GM21526 (cell line): ENCODE data around the gene NYAP1.
"Not testable (repeated sequence)": the region's sequence is repeated elsewhere in the genome, so short reads cannot be mapped to it uniquely, and the experiment has no call there.

Experiments used
- ATAC-seq: cut with Tn5 transposase; IDR thresholded peaks from one replicate; pipeline ENCODE4 v1.9.1; 2021; ENCODE audit warnings: moderate library complexity; ENCODE audit not compliant: unreplicated experiment, low FRiP score

The NYAP1 gene

GRCh38 chr7:100540073-100540723 is 56.5 kb downstream of the NYAP1 start:
- ATAC-seq: no peak

- ATAC-seq: not testable (repeated sequence)
Observed at GRCh38 chr7:100541309-100541708, 57.6 kb downstream of the NYAP1 start.

- ATAC-seq: no peak
Observed at GRCh38 chr7:100543586-100543985, 59.9 kb downstream of the NYAP1 start.

GRCh38 chr7:100544386-100544785 is 60.7 kb downstream of the NYAP1 start:
- no peak for ATAC-seq
